ENCODE data around the gene EZH1. TPM values are rescaled to one million over a fixed set of nuclear protein-coding genes. Genes with fewer than 3 reads are reported as not detected.
A peak's percentile ranks its signal among the peaks of the same experiment; 100 is the strongest.

EZH1 gene
- total RNA-seq, 4 donors from 2014 or later: 40.6 to 68.2 (median 54.6) TPM

DNA sequence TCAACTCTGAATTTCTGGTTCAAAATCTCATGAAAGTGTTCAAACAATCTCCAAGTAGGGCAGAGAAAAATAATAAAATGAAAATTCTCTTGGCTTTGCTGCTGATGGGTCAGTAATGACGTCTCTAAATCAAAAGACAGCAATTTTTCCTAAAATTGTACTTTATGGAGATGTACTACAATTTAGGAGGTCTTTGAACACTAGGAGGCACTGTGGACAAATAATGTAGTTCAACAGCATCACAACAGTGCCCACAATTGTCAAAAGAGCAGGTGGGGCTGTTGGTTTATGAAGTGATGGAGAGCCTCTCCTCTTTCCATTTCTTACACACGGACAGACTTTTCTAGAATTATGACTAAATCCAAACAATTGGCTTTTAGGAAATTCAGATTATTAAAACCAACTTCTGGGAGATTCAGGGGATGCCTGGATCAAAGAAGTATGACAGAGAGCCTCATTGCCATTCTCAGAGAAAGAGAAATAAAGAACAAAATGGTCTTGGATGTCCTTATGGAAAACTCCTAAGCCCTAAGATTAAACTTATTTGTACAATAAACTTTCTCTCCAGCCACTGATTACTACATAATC lies 23.8 kb downstream of the EZH1 start:
- H3K27me3 ChIP-seq: no peaks in the 10 kb centered on the region
- intact Hi-C loops (cut with DNase I): loop anchor here (2.0 to 5.0 kb wide), 2 partner anchors 42 to 101 kb away; partner anchors contain the start of gene BECN1
- H3K4me3 ChIP-seq: no peak overlapping the region
- peaks cover 79 to 100% (median 98%) of the 10 kb centered on the region in 4 donors for H3K36me3 ChIP-seq
- 2% methylated on average over 2 of the region's 2 CpGs for WGBS
- no peak for DNase-seq (ENCODE audit: extremely low spot score)
- H3K27ac ChIP-seq (replicated peaks in 1 of 4): no peak overlapping the region
- TF ChIP-seq, protein P1, sequence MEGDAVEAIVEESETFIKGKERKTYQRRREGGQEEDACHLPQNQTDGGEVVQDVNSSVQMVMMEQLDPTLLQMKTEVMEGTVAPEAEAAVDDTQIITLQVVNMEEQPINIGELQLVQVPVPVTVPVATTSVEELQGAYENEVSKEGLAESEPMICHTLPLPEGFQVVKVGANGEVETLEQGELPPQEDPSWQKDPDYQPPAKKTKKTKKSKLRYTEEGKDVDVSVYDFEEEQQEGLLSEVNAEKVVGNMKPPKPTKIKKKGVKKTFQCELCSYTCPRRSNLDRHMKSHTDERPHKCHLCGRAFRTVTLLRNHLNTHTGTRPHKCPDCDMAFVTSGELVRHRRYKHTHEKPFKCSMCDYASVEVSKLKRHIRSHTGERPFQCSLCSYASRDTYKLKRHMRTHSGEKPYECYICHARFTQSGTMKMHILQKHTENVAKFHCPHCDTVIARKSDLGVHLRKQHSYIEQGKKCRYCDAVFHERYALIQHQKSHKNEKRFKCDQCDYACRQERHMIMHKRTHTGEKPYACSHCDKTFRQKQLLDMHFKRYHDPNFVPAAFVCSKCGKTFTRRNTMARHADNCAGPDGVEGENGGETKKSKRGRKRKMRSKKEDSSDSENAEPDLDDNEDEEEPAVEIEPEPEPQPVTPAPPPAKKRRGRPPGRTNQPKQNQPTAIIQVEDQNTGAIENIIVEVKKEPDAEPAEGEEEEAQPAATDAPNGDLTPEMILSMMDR (IDR thresholded peaks at IDR 0.05): peak; percentile 58 to 76 (median 66)
- no peak for TF ChIP-seq EP300 (IDR thresholded peaks at IDR 0.05)
- no peaks in the 10 kb centered on the region for H3K4me1 ChIP-seq
- no peaks in the 10 kb centered on the region for H3K9me3 ChIP-seq

DNA sequence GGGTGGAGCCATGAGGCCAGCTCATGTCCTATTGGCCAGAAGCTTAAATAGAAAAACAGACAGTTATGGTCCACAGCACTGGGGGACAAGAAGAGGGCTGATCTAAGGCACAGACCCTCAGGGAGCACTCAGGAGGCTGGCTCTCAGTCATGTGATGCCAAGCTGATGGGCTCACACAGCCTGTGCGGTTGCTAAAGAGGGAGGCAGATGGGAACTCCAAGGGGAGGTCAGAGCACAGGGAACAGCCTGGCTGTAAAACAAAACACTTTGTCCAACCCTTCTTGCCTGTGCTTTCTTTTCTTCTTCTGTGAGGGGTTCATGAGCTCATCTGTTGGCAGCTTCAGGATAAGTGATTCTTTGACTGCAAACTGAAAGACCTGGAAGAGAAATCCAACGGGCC lies 35.3 kb downstream of the EZH1 start:
- WGBS: 74% methylated on average over 2 of the region's 2 CpGs
- Histone ChIP-seq H3K36me3 (peaks cover 97 to 100% (median 99%) of the 10 kb centered on the region in 4 donors), H3K4me1 (no peaks in the 10 kb centered on the region), H3K4me3 (no peak overlapping the region), H3K27ac (replicated peaks in 1 of 4) (no peak overlapping the region), H3K27me3 (no peaks in the 10 kb centered on the region), H3K9me3 (no peaks in the 10 kb centered on the region)
- intact Hi-C loops (cut with DNase I): no loop called here
- no peak for DNase-seq (ENCODE audit: extremely low spot score)
- TF ChIP-seq, protein P1 (IDR thresholded peaks at IDR 0.05): no peak
- TF ChIP-seq POLR2A (IDR thresholded peaks at IDR 0.05; ENCODE audit: low read depth): no peak
- TF ChIP-seq EP300 (IDR thresholded peaks at IDR 0.05): no peak
- TF ChIP-seq POLR2AphosphoS5 (IDR thresholded peaks at IDR 0.05): no peak

DNA sequence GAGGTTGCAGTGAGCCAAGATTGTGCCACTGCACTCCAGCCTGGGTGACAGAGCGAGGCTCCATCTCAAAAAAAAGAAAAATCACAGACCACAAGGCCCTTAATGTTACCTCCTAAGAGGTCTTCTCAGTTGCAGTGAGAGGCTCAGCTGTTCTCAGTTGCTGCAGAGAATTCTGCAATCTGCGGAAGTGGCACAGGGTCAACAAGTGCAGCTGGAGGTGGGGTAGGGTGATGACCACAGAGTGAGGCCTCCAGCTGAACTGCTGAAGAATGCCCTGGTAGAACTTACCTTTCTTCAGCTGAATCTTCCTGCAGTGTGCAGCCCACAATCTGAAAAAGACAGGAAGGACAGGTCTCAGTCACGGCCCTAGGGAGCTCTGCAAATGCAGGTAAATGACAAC lies 36.3 kb downstream of the EZH1 start:
- H3K4me1 ChIP-seq: no peaks in the 10 kb centered on the region
- 92% methylated on average over 3 of the region's 3 CpGs for WGBS
- H3K27me3 ChIP-seq: no peaks in the 10 kb centered on the region
- no peak overlapping the region for H3K27ac ChIP-seq (replicated peaks in 1 of 4)
- H3K36me3 ChIP-seq: peaks cover 100% of the 10 kb centered on the region in 4 donors
- no peak overlapping the region for H3K4me3 ChIP-seq
- no peaks in the 10 kb centered on the region for H3K9me3 ChIP-seq
- intact Hi-C loops (cut with DNase I): no loop called here
- TF ChIP-seq EP300 (IDR thresholded peaks at IDR 0.05): no peak
- no peak for TF ChIP-seq POLR2A (IDR thresholded peaks at IDR 0.05; ENCODE audit: low read depth)
- no peak for TF ChIP-seq POLR2AphosphoS5 (IDR thresholded peaks at IDR 0.05)
- TF ChIP-seq, protein P1 (IDR thresholded peaks at IDR 0.05): no peak
- DNase-seq (ENCODE audit: extremely low spot score): no peak

DNA sequence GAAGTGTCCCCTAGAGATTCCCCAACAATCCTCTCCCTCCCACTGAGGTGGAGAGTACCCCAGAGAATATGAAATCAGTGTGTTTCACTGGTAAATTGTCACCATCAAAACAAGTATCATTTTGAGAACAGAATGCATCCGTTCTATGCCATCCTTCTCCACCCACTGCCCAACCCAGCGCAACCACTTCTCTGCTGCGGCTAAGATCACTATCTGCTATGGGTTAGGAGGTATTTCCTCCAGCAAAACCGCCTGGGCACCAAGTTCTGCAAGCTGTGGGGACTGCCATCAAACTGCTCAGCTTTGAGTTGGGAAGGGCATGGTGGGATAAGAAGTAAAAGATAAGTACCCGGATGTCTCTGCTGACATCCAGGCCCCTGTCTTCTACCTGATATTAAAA lies 38.1 kb downstream of the EZH1 start:
- H3K36me3 ChIP-seq: peaks cover 97 to 100% (median 100%) of the 10 kb centered on the region in 4 donors
- DNase-seq (ENCODE audit: extremely low spot score): no peak
- H3K27ac ChIP-seq (replicated peaks in 1 of 4): no peak overlapping the region
- H3K27me3 ChIP-seq: no peaks in the 10 kb centered on the region
- no peak overlapping the region for H3K4me3 ChIP-seq
- intact Hi-C loops (cut with DNase I): no loop called here
- WGBS: 84% methylated on average over 5 of the region's 5 CpGs
- H3K9me3 ChIP-seq: no peaks in the 10 kb centered on the region
- H3K4me1 ChIP-seq: no peaks in the 10 kb centered on the region
- TF ChIP-seq POLR2A (IDR thresholded peaks at IDR 0.05; ENCODE audit: low read depth) (no peak), EP300 (IDR thresholded peaks at IDR 0.05) (no peak), POLR2AphosphoS5 (IDR thresholded peaks at IDR 0.05) (no peak)
- TF ChIP-seq, protein P1 (IDR thresholded peaks at IDR 0.05): no peak

Measured in esophagus muscularis mucosa (tissue), 4 donors.